Posterior cingulate gyrus (tissue), 11 donors: Measurements from ENCODE around the gene PLCH1.
A peak's percentile ranks its signal among the peaks of the same experiment; 100 is the strongest.
"Not testable (repeated sequence)": the region's sequence is repeated elsewhere in the genome, so short reads cannot be mapped to it uniquely, and the experiment has no call there.

Source experiments
- DNase-seq, 10 donors: peaks; one replicate each; pipeline versions ENCODE4 v3.0.0 to v3.0.0-alpha.2; 2020 to 2021; ENCODE audit warnings: mixed read lengths in 3 of 10
- intact Hi-C: fragments of 100-400 bp; cut with DNase I; formaldehyde crosslinking; loops from one replicate; pipeline ENCODE4 v1.15.1; 2023

PLCH1 gene

GRCh38 chr3:155614410-155614809 lies 130.5 kb downstream of the PLCH1 start:
- DNase-seq, intact Hi-C loops: not testable (repeated sequence)

GRCh38 chr3:155611456-155611855 lies 133.4 kb downstream of the PLCH1 start:
- intact Hi-C loops: no loop called here
- no peak for DNase-seq

- DNase-seq: no peak
- intact Hi-C loops: no loop called here
Observed at GRCh38 chr3:155609586-155609985, 135.3 kb downstream of the PLCH1 start.

- DNase-seq: no peak
Observed at GRCh38 chr3:155608228-155608920, 136.5 kb downstream of the PLCH1 start.

GRCh38 chr3:155607761-155608160 lies 137.1 kb downstream of the PLCH1 start:
- intact Hi-C loops: no loop called here
- DNase-seq: no peak

More at GRCh38 chr3:155608228-155608920, 136.5 kb downstream of the PLCH1 start:
- intact Hi-C loops: no loop called here

- no peak for DNase-seq
- intact Hi-C loops: no loop called here
Observed at GRCh38 chr3:155605571-155605970, 139.3 kb downstream of the PLCH1 start.

GRCh38 chr3:155604967-155605366 lies 139.9 kb downstream of the PLCH1 start:
- no peak for DNase-seq
- intact Hi-C loops: no loop called here

GRCh38 chr3:155604126-155604525 lies 140.7 kb downstream of the PLCH1 start:
- intact Hi-C loops: no loop called here
- DNase-seq: no peak

- no peak for DNase-seq
- intact Hi-C loops: no loop called here
Observed at GRCh38 chr3:155603302-155603701, 141.6 kb downstream of the PLCH1 start.

GRCh38 chr3:155602307-155602706 lies 142.6 kb downstream of the PLCH1 start:
- no peak for DNase-seq
- intact Hi-C loops: no loop called here

GRCh38 chr3:155598671-155599070 lies 146.2 kb downstream of the PLCH1 start:
- no peak for DNase-seq
- intact Hi-C loops: no loop called here

- intact Hi-C loops: no loop called here
- no peak for DNase-seq
Observed at GRCh38 chr3:155596615-155597014, 148.3 kb downstream of the PLCH1 start.

GRCh38 chr3:155595371-155595770 lies 149.5 kb downstream of the PLCH1 start:
- no peak for DNase-seq
- intact Hi-C loops: no loop called here

GRCh38 chr3:155594526-155595187 lies 150.2 kb downstream of the PLCH1 start:
- intact Hi-C loops: no loop called here
- no peak for DNase-seq

- no peak for DNase-seq
- intact Hi-C loops: no loop called here
Observed at GRCh38 chr3:155587581-155587980, 157.3 kb downstream of the PLCH1 start.

- intact Hi-C loops: no loop called here
- no peak for DNase-seq
Observed at GRCh38 chr3:155585384-155585783, 159.5 kb downstream of the PLCH1 start.

- no peak for DNase-seq
- intact Hi-C loops: no loop called here
Observed at GRCh38 chr3:155581579-155581978, 163.3 kb downstream of the PLCH1 start.

GRCh38 chr3:155572085-155572484 lies 172.8 kb downstream of the PLCH1 start:
- no peak for DNase-seq
- intact Hi-C loops: no loop called here

- no peak for DNase-seq
- intact Hi-C loops: no loop called here
Observed at GRCh38 chr3:155568295-155568694, 176.6 kb downstream of the PLCH1 start.

- no peak for DNase-seq
Observed at GRCh38 chr3:155560594-155560993, 184.3 kb downstream of the PLCH1 start.

GRCh38 chr3:155560135-155560534 lies 184.7 kb downstream of the PLCH1 start:
- no peak for DNase-seq
- intact Hi-C loops: no loop called here

More at GRCh38 chr3:155560594-155560993, 184.3 kb downstream of the PLCH1 start:
- intact Hi-C loops: no loop called here

- intact Hi-C loops: no loop called here
- DNase-seq: peak in 1 of 10 donors; percentile 54
Observed at GRCh38 chr3:155556531-155556930, 188.3 kb downstream of the PLCH1 start.
